NCI-H187 (cell line): ENCODE data around the gene ZNF138.
"Not testable (repeated sequence)": the region's sequence is repeated elsewhere in the genome, so short reads cannot be mapped to it uniquely, and the experiment has no call there.

Experiments
- DNase-seq, 2 experiments: peaks; one replicate each; lab custom pipeline; 2025; lab: John Stamatoyannopoulos, UW

ZNF138 gene

DNA sequence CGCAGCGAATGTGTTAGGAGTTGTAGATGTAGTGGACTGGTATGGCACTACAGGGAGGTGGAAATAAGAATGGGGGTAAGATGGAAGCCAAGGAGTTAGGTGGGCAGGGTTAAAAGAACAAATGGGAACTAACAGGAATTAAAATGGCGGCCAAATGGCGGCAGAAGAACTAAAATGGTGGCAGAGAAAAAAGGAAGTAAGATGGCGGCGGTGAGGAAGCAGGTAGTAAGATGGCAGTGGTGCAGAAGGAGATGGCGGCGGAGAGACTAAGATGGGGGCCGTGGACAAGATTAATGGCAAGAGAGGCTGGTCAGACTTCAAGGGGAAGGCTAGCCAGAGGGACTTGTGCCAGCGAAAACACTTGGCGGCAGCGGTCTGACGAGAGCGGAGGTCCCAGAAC is 44.5 kb downstream of the ZNF138 start:
- DNase-seq = no peak

GRCh38 chr7:64839910-64840309 is 45.7 kb downstream of the ZNF138 start:
- no peak for DNase-seq

DNA sequence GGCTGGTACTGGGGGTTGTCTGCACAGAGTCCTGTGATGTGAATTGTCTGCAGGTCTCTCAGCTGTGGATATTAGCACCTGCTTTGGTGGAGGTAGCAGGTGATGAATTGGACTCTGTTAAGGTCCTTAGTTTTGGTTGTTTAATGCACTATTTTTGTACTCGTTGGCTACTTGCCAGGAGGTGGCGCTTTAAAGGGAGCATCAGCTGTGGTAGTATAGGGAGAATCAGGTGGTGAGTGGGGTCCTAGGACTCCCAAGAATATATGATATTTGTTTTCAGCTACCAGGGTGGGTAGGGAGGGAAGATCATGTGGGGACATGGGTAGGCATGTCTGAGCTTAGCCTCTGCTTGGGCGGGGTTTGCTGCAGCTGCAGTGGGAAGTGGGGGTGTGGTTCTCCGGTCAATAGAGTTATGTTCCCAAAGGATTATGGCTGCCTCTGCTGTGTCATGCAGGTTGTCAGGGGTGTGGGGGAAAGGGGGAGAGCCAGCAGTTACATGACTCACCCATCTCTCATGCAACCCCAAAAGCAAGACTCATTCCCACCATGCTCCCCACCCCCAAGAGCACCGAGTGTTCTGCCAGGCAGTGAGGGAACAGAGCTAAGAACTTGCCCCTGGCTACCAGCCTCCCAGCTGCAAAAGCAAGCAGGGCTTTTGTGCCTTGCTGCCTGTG is 55.2 kb downstream of the ZNF138 start:
- DNase-seq = peak; percentile 63 to 83

- no peak for DNase-seq
These were observed 55.8 kb downstream of the ZNF138 start for GRCh38 chr7:64849924-64850499.

- DNase-seq = no peak
These were observed 59.5 kb downstream of the ZNF138 start for GRCh38 chr7:64853679-64854078.

DNA sequence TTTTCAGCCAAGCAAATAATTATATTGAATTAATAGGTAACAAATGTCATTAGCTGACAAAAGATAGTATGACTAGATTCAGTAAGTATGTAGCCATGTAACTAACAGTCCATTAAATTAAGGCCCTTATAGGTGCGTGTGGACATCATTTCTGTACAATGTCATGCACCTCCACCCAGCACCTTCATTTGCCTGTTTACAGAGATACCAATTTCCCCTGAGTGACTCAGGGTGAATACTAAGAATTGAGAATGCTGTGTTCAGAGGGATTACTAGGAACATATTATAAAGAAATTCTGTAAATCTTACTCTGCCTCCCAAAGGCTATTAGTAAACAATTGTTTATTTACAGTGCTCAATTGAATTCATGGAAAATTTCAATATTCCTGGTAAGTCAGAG is 60.7 kb downstream of the ZNF138 start:
- no peak for DNase-seq

- no peak for DNase-seq
These were observed 68.8 kb downstream of the ZNF138 start for GRCh38 chr7:64863021-64863420.

- not testable (repeated sequence) for DNase-seq
These were observed 69.3 kb downstream of the ZNF138 start for GRCh38 chr7:64863530-64863929.

GRCh38 chr7:64863969-64864368 is 69.7 kb downstream of the ZNF138 start:
- DNase-seq = no peak

GRCh38 chr7:64867863-64868440 is 73.7 kb downstream of the ZNF138 start:
- DNase-seq = no peak

GRCh38 chr7:64868499-64868898 is 74.3 kb downstream of the ZNF138 start:
- DNase-seq = no peak

DNA sequence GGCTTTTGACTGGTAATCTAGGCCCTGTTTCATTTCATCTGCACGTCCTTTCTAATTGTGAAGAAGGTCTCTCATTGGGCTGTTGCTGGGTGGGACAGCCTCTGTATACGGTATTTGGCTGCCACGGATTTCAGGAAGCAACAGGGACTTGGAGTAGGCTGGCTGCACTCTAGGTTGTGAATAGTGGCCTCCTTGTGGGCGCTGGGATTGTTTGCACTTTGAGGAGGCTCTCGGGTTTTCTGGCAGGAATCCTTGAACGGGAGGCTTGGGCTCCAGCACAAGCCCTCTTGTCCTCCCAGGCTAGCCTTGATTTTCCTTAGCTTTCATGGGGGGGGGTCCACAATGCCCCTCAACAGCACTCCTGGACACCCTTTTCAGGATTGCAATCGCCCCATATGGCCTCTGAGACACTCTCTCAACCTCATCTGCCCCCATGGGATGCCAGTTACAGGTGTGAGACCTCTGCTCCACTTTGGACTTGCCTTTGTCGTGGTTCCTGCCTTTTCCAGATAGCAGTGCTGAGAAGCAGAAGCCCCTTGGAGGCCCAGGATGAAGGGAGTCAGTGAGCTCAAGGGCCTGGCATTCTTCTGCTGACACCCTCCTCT is 75.0 kb downstream of the ZNF138 start:
- DNase-seq = no peak

DNA sequence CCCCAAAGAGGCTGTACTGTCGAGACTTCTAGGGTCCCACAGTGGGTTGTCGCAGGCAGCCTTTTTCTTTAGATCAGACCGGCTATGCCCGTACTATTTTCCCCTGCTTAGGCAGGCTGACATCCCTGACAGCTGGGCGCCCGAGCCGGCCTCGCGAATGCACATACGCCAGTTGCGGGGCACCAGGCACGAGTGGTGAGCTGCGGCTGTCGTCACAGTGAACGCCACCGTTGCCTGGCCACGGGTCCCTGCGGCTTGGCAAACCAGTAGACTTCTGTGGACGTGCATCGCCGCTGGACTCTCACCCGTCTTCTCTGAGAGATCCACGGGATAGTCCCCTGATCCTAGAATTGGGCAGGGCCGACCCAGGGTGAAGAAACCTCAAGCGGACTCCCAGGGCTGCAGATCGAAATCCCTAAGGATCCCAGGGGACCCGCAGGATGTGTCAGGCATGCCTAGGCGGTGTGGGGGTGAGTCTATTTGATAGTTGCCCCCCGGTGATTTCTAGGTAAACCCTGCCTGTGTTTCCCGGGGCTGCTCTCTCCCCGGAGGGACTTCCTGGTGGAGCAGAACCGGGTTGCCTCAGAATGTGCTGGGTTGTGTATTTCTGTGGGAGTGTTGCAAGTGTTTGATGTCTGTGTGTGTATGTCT is 75.8 kb downstream of the ZNF138 start:
- DNase-seq = no peak

GRCh38 chr7:64870656-64871055 is 76.4 kb downstream of the ZNF138 start:
- DNase-seq = no peak

DNA sequence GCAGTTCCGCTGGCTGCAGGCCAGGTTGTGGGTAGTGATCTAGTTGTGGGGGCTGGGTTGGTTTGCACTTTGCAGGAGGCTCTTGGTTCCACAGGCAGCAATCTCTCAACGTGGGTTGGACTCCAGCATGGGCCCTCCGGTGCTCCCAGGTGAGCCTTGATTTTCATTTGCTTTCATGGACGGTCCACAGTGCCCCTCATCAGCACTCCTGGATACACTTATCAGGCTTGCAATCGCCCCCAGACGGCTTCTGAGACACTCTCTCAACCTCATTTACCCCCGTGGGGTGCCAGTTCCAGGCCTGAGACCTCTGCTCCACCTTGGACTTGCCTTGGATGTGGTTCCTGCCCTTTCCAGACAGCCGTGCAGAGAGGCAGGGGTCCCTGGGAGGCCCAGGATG is 77.5 kb downstream of the ZNF138 start:
- no peak for DNase-seq

DNA sequence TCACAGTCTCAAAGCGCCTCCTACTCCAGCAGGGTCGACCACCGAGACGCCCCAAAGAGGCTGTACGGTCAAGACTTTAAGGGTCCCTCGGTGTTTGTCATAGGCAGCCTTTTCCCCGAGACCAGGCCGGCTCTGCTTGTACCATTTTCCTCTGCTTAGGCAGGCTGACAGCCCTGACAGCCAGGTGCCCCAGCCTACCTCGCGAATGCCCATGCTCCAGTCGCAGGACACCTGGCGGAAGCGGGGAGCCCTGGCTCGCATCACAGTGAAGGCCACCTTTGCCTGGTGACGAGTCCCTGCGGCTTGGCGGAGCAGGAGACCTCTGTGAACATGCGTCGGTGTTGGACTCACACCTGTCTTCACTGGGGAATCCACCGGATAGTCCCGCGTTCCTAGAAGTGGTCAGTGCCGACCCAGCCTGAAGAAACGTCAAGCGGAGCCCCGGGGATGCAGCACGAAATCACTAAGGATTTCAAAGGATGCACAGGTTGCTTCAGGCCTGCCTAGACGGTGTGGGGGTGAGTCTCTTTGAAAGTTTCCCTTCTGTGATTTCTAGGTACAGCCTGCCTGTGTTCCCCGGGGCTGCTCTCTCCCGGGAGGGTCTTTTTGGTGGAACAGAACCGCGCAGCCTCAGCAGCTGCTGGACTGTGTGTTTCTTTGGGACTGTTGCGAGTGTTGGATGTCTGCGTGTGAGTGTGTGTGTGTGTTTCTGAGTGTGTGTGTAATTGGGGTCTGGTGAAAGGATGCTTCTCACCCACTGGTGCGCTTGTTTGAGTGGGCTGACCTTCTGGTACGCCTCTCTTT is 78.3 kb downstream of the ZNF138 start:
- DNase-seq = no peak

DNA sequence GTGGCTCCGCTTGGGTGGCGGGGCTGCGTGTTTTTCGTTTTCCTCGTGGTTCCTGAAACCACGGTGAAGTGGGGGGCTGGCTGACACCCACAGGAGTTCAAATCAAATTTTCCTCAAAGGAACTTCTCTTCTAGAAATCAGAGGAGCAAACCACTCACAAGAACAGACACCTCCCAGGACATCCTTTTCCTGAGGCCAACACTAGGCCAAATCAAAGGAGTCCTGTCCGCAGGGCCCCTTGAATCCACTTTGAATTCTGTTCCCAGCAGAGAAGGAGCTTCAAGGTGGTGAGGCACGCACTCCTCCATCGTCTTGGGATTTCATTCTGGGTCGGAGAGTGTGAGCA is 78.9 kb downstream of the ZNF138 start:
- no peak for DNase-seq

DNA sequence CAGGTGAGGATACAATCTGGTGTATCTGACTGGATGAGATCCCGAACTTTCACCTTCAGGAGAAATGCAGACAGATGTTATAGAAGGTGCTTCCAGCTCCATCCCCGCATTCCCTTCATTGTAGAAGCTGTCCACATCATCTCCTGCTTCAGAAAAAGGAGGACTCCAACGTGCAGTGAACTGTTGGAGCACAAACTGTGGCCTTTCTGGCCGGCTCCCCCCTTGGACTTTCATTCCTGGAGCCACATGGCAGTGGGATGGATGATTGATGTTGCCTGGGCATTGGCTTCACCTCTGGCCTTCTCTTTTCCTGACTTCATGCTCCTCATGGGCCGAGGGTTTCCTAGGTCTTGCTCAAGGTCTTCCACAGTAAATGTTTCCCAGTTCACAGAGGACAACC is 79.3 kb downstream of the ZNF138 start:
- DNase-seq = no peak

- no peak for DNase-seq
These were observed 79.9 kb downstream of the ZNF138 start for GRCh38 chr7:64874114-64874513.

- no peak for DNase-seq
These were observed 80.5 kb downstream of the ZNF138 start for GRCh38 chr7:64874562-64875250.

DNA sequence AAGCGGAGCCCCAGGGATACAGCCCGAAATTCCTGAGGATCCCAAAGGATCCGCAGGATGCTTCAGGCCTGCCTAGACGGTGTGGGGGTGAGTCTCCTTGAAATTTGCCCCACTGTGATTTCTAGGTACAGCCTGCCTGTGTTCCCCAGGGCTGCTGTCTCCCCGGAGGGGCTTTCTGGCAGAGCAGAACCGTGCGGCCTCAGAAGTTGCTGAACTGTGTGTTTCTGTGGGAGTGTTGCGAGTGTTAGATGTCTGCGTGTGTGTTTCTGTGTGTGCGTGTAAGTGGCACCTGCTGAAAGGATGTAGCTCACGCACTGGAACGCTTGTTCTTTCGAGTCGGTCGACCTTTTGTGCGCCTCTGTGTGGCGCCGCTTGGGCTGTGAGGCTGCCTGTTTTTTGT is 81.0 kb downstream of the ZNF138 start:
- no peak for DNase-seq
